SJCRH30 (cell line): ENCODE data around the gene CCL7. TPM values are rescaled to one million over a fixed set of nuclear protein-coding genes. Genes with fewer than 3 reads are reported as not detected.
A peak's percentile ranks its signal among the peaks of the same experiment; 100 is the strongest.
"Not testable (repeated sequence)": the region's sequence is repeated elsewhere in the genome, so short reads cannot be mapped to it uniquely, and the experiment has no call there.

Experiments used
- DNase-seq, 2 experiments: peaks; one replicate each; pipeline ENCODE4 v3.0.0-alpha.2; 2015 to 2020
- H3K27ac ChIP-seq: fragments of 250-450 bp; sonication (Bioruptor Pico); 2 replicates; pipeline ENCODE4 v1.5.1; 2020; ENCODE audit warnings: mild to moderate bottlenecking, moderate library complexity
- H3K27me3 ChIP-seq: fragments of 250-450 bp; sonication (Bioruptor Pico); 2 replicates; pipeline ENCODE4 v1.5.1; 2020; ENCODE audit warnings: mild to moderate bottlenecking, moderate library complexity
- H3K36me3 ChIP-seq: fragments of 250-450 bp; sonication (Bioruptor Pico); 2 replicates; pipeline ENCODE4 v1.5.1; 2020; ENCODE audit warnings: mild to moderate bottlenecking, moderate library complexity
- H3K4me1 ChIP-seq: fragments of 250-450 bp; sonication (Bioruptor Pico); 2 replicates; pipeline ENCODE4 v1.5.1; 2020; ENCODE audit warnings: mild to moderate bottlenecking, moderate library complexity
- H3K4me3 ChIP-seq: fragments of 250-450 bp; sonication (Bioruptor Pico); 2 replicates; pipeline ENCODE4 v1.5.1; 2020; ENCODE audit warnings: mild to moderate bottlenecking, moderate library complexity
- H3K9me3 ChIP-seq: fragments of 250-450 bp; sonication (Bioruptor Pico); replicated peaks from 2 replicates; pipeline ENCODE4 v1.5.1; 2020; ENCODE audit warnings: mild to moderate bottlenecking, moderate library complexity
- total RNA-seq: library from RNA; depleted of rRNA; stranded (reverse); fragments of >200 nt; shearing (Covaris generic); gene quantifications from 2 replicates; pipeline ENCODE4 v1.2.3, GENCODE V29; 2014; rRNA removed

Gene CCL7
- not detected in 2 replicates for total RNA-seq

DNA sequence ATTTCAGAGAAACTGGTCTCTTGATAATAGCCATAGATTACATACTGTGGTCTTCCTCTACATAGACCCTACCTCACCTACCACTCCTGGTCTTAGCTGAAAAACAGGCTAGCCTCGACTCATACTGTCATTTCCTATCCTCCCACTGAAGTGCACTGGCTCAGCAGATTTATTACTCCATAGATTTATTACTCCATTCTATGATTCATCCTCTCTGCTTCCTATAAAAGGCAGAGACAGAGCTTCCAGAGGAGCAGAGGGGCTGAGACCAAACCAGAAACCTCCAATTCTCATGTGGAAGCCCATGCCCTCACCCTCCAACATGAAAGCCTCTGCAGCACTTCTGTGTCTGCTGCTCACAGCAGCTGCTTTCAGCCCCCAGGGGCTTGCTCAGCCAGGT, at the start of gene CCL7:
TSS of gene CCL7 (plus strand) at position 253 of the 400 bp plus-strand sequence. CDS start at position 323, 70 bp downstream.
- DNase-seq = no peak
- no peak within 1 kb of the TSS for H3K4me3 ChIP-seq
- no peak within 1 kb of the TSS for H3K27ac ChIP-seq
- no peaks in the 10 kb centered on the region for H3K36me3 ChIP-seq
- H3K4me1 ChIP-seq = no peaks in the 10 kb centered on the region
- no peaks in the 10 kb centered on the region for H3K9me3 ChIP-seq
- peaks cover 9% of the 10 kb centered on the region for H3K27me3 ChIP-seq

DNA sequence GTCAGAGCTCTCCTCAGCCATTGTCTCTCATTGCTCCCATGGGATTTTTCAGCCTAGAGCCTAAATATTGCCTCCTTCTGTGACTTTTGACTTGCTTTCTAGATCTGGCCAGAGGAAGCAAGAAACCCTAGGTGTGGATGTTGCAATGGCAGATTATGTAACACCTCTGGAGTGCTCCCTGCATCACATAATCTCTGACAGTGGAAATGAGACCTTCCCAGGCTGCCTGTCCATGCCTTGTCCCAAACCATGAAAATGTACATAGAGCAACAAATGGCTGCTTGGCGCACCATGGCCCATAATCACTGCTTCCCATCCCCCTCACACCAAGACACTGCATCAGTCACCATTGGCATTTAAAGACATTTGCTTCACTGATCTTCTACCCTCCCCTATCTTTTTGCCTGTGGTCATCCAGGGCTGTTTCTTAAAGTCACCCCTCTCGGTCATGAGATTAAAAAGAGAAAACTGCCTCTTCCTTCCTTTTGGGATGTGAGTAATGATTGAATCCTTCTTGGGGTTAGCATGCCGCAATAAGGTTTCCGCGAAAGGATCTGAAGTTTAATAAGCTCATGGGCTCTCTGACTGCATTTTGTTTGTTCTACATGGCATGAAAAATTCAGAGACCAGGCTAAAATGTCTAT, 49.1 kb upstream of the CCL7 start:
- Histone ChIP-seq H3K27ac (no peak overlapping the region), H3K4me1 (peaks cover 4% of the 10 kb centered on the region), H3K27me3 (peaks cover 5% of the 10 kb centered on the region; the same call in 1 of the 2 replicates), H3K36me3 (no peaks in the 10 kb centered on the region), H3K4me3 (no peak overlapping the region), H3K9me3 (no peaks in the 10 kb centered on the region)
- no peak for DNase-seq

DNA sequence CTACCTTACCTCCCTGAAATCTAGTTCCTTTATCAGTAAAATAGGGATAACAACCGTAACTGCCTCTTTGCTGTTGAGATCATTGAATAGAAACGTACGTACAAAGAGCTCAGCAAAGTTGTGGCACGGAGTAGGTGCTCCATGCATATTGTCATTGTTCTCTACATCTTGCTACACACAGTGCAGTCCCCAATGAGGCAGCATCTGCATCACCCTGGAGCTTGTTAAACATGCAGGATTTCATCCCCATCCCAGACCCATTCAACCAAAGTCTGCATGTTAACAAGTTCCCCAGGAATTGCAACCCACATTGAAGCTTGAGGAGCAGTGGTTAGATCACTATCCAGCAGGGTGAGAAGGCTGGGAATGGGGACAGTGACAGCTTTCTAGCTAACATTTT, 48.6 kb upstream of the CCL7 start:
- no peaks in the 10 kb centered on the region for H3K36me3 ChIP-seq
- H3K4me3 ChIP-seq = no peak overlapping the region
- H3K4me1 ChIP-seq = peaks cover 8% of the 10 kb centered on the region
- peaks cover 5% of the 10 kb centered on the region; the same call in 1 of the 2 replicates for H3K27me3 ChIP-seq
- H3K27ac ChIP-seq = no peak overlapping the region
- no peaks in the 10 kb centered on the region for H3K9me3 ChIP-seq
- DNase-seq = no peak

DNA sequence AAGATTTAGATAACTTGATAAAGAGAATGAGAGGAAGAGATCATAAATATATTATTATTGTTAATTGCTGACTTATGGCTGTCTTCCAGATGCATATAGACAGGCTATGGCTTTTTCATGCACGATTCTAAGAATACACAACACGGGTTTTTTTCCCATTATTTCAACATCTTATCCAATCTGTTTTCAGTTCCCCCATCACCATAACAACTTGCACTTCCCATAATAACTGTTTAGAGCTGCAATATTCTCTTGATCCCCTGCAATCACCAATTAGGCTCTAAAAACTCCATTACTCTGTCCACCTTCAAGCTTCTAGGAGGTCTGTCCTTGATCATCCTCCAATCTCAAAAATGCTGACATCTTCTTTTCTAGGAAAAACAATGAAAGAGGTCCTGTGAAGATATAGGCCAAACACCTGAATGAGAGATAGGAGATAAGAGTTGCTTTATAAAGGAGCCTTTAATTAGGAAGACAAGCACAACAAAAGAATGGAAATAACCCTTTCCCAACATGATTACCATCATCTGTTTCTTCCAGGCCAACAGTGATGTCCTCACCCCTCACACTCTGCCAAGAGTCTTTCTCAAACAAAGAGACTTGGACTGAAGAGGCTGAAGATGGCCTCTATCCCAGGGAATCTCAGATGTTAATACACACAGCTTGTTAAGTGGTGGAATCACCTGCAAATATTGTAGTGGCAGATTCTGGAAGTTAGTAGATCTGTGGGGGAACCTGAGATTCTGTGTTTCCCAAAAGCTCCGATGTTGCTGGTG, 47.1 kb upstream of the CCL7 start:
- no peaks in the 10 kb centered on the region for H3K36me3 ChIP-seq
- no peak overlapping the region for H3K27ac ChIP-seq
- DNase-seq = no peak
- H3K27me3 ChIP-seq = peaks cover 5% of the 10 kb centered on the region; the same call in 1 of the 2 replicates
- no peaks in the 10 kb centered on the region for H3K9me3 ChIP-seq
- H3K4me3 ChIP-seq = no peak overlapping the region
- H3K4me1 ChIP-seq = peaks cover 14% of the 10 kb centered on the region

DNA sequence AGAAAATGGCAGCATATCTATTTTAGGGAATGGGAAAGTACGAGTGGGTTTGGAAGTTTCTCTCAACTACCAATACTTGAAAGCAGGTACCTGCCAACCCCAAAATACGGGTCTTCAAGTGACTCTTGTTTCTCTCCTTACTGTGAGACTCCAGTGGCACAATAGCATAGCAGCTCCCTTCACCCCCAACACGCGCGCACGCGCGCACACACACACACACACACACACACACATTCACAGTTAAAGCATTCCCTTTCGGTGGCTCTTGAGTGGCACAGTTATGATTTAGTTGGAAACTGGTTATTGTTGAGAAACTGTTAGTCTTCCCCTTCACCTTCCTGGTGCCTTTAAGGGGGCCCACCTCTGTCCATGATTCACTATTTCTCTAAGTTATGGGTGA, 45.0 kb upstream of the CCL7 start:
- no peak overlapping the region for H3K4me3 ChIP-seq
- DNase-seq = no peak
- H3K9me3 ChIP-seq = no peaks in the 10 kb centered on the region; the same call in 1 of the 2 replicates
- peaks cover 5% of the 10 kb centered on the region; the same call in 1 of the 2 replicates for H3K27me3 ChIP-seq
- H3K27ac ChIP-seq = no peak overlapping the region
- no peaks in the 10 kb centered on the region for H3K36me3 ChIP-seq
- peaks cover 14% of the 10 kb centered on the region for H3K4me1 ChIP-seq

DNA sequence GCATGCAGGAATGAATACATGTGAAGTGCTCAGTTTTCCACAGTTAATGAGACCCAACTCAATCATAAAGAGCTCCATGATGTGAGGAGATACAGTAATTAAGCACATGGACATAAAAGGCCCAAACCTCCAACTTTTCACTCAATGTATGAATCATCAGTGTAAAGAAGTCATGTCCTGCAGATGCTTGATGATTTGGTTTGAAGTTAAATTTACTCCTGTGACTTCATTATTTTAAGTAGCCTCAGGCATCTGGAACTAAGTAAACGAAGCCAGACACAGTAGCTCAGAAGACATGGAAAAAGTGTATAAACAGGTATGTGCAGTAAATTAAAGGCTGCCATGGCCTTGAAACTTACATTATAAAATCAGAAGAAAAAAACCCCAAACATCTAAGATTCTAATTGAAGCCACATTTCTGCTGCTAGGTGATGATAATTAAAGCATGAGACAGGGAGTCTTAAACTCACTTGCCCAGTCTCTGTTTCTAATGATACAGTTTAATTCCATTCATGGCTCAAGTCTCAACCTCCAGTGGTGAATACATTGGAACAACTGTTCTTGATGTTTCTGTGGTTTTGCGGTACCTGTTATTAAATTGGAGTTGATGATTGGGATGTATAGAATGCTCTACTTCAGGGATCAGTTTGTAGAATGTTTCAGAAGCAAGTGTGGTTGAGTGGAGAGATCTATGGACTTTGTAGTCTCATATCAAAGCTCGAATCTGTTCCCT, 43.8 kb upstream of the CCL7 start:
- no peaks in the 10 kb centered on the region for H3K36me3 ChIP-seq
- peaks cover 5% of the 10 kb centered on the region; the same call in 1 of the 2 replicates for H3K27me3 ChIP-seq
- H3K9me3 ChIP-seq = no peaks in the 10 kb centered on the region; the same call in none of the 2 replicates
- no peak overlapping the region for H3K4me3 ChIP-seq
- no peak overlapping the region for H3K27ac ChIP-seq
- peaks cover 14% of the 10 kb centered on the region for H3K4me1 ChIP-seq
- peak in 1 of 2 experiments; percentile 71 for DNase-seq

DNA sequence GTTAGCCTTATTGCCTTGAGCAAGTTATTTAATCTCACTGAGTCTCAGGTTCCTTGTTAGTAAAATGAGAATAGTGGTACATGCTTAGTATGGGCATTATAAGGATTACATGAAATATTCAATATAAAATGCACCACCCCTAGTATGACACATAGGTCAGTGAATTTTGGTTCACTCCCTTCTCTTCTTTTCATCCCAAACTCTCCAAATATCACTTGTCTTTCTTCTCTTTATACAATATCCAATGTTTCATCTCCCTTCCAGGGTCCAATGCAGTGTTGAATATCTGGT, 43.3 kb upstream of the CCL7 start:
- Histone ChIP-seq H3K27ac (no peak overlapping the region), H3K4me1 (peaks cover 14% of the 10 kb centered on the region), H3K36me3 (no peaks in the 10 kb centered on the region), H3K9me3 (no peaks in the 10 kb centered on the region; the same call in none of the 2 replicates), H3K4me3 (no peak overlapping the region), H3K27me3 (peaks cover 5% of the 10 kb centered on the region; the same call in 1 of the 2 replicates)
- DNase-seq = no peak

DNA sequence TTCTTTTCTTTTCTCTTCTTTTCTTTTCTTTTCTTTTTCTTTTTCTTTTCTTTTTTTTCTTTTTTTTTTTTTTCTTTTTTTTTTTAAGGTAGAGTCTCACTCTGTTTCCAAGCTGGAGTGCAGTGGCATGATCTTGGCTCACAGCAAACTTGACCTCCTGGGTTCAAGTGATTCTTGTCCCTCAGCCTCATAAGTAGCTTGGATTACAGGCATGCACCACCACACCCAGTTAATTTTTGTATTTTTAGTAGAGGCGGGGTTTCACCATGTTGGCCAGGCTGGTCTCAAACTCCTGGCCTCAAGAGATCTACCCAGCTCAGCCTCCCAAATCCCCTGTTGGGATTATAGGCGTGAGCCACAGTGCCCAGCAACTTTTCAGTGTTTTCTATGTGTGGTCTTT, 42.7 kb upstream of the CCL7 start:
- peaks cover 14% of the 10 kb centered on the region for H3K4me1 ChIP-seq
- not testable (repeated sequence) for H3K4me3 ChIP-seq, H3K9me3 ChIP-seq, H3K27ac ChIP-seq, H3K36me3 ChIP-seq, H3K27me3 ChIP-seq, DNase-seq

DNA sequence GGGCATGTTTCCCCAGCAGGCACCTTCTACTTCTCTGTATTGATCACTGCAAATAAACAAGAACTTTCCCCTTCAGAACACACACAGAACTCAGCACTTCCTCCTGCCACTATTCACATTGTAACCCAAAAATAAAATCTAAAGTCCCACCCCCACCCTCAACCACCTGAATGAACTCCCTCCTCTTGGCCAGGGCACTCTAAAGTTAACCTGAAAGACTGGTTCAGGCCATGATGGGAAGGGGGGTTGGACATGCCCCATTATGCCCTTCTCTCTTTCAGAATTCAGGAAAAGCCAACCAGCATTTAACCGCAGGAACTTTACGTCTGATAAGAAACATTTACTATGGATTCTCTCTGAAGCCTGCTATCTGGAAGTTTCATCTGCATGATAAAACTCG, 42.3 kb upstream of the CCL7 start:
- Histone ChIP-seq H3K9me3 (no peaks in the 10 kb centered on the region; the same call in none of the 2 replicates), H3K36me3 (no peaks in the 10 kb centered on the region), H3K27me3 (peaks cover 5% of the 10 kb centered on the region; the same call in 1 of the 2 replicates), H3K4me3 (no peak overlapping the region), H3K4me1 (peaks cover 14% of the 10 kb centered on the region), H3K27ac (no peak overlapping the region)
- DNase-seq = no peak

DNA sequence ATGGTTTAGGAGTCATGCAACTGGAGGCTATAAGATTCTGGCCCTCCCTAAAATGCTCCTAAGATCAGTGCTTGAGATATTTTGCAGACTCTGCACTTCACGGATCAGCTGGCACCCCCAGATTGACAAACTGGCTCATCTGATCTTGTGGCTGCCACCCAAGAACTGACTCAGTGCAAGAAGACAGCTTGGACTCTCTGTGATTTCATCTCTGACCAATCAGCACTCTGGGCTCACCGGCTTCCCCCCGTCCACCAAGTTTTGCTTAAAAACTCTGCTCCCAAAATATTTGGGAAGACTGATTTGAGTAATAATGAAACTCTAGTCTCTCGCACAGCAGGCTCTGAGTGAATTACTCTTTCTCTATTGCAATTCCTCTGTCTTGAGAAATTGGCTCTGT, 41.2 kb upstream of the CCL7 start:
- no peaks in the 10 kb centered on the region for H3K36me3 ChIP-seq

DNA sequence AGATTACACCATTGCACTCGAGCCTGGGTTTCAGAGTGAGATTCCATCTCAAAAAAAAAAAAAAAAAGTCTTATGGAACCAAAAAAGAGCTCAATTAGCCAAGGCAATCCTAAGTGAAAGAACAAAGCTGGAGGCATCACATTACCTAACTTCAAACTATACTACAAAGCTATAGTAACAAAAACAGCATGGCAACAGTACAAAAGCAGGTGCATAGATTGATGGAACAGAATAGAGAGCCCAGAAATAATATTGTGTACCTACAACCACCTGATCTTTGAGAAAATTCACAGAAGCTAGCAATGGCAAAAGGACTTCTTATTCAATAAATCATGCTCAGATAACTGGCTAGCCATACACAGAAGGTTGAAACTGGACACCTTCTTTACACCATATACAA, 39.7 kb upstream of the CCL7 start:
- no peaks in the 10 kb centered on the region for H3K27me3 ChIP-seq
- DNase-seq = no peak
- H3K36me3 ChIP-seq = no peaks in the 10 kb centered on the region

More for the DNA sequence above, 41.2 kb upstream of the CCL7 start:
- no peak overlapping the region for H3K27ac ChIP-seq
- no peak for DNase-seq
- H3K27me3 ChIP-seq = peaks cover 3% of the 10 kb centered on the region; the same call in 1 of the 2 replicates
- H3K4me3 ChIP-seq = no peak overlapping the region
- no peaks in the 10 kb centered on the region; the same call in none of the 2 replicates for H3K9me3 ChIP-seq
- H3K4me1 ChIP-seq = peaks cover 16% of the 10 kb centered on the region

DNA sequence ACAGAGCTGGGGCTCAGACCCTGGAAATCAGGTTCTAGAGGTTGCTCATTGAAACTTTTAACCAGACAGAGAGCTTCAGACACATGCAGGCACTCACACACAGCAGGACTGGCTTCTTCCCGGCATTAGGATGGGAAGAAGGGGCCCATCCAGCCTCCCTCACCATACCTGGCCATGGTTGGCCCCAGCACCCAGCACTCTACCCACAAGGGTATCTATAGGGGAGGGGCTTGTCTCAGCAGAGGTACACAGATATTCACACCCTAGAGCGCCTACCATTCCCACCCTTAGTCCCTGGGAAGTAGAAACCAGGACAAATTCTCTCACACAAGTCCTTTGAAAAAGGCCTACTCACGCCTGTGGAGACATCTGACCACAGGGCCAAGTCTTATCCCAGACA, 35.4 kb upstream of the CCL7 start:
- Histone ChIP-seq H3K4me3 (no peak overlapping the region), H3K36me3 (no peaks in the 10 kb centered on the region), H3K27me3 (no peaks in the 10 kb centered on the region), H3K27ac (no peak overlapping the region), H3K9me3 (no peaks in the 10 kb centered on the region; the same call in none of the 2 replicates), H3K4me1 (peaks cover 56% of the 10 kb centered on the region)
- DNase-seq = no peak

More for the DNA sequence above, 39.7 kb upstream of the CCL7 start:
- Histone ChIP-seq H3K9me3 (no peaks in the 10 kb centered on the region; the same call in none of the 2 replicates), H3K4me3 (no peak overlapping the region), H3K27ac (no peak overlapping the region), H3K4me1 (peaks cover 32% of the 10 kb centered on the region)

DNA sequence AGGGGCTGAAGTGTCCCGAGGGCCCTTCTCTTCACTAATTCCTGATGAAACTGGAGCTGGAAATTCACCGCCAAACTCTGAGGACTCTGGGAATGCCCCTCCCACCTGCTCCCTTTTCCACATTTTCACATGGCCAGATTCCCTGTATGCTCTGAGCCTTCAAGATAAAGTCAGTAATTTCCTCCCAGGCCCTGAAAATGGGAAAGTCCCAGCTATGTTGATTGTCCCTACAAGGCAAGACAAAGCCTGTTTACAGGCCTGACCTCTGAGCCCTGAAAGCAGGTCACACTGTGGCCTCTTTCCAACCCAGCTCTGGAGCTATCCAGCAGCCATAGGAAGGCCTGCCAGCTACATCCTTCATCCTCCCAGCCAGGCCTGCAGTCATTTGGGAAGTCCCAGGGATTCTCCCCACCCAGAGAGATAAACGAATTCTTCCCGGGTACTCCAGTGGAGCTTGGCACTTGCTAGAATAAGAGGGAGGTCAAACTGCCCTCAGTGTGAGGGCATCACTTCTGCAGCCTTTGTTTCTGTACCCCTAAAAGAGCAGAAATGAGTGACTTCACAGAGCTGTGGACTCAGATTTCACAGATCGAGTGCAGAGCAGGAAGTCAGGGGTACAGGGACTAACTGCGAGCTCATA, 34.5 kb upstream of the CCL7 start:
- Histone ChIP-seq H3K4me1 (peaks cover 64% of the 10 kb centered on the region), H3K36me3 (no peaks in the 10 kb centered on the region)

DNA sequence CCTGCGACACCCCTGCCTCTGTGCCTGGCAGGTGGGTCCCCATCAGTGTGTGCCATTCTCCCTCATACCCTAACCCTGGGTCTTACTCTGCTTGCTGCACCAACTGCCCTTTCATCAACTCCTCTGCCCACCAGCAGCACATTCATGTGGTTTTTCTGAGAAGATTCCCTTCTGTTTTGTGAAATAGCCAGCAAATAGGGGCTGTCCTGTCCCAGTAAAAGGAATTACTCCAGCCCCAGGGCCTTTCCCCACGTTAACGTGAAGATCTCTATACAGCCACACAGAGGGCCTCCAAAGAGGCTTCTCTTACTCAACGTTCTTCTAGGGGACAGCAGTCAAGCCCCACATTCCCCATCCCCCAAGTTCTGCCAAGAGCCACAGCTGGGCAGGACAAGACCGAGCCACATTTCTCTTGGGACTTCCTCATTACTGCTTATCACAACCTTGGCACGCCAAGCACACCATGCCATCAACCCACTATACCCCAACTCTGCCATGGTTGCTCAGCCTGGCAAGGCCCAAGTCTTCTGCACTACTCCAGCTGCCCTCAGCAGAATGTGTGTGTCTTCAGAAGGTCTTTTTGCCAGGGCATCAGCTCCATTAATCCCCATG, 33.6 kb upstream of the CCL7 start:
- Histone ChIP-seq H3K9me3 (no peaks in the 10 kb centered on the region), H3K4me3 (no peak overlapping the region), H3K27ac (no peak overlapping the region), H3K4me1 (peaks cover 73% of the 10 kb centered on the region), H3K27me3 (no peaks in the 10 kb centered on the region), H3K36me3 (no peaks in the 10 kb centered on the region)
- DNase-seq = no peak

More for the DNA sequence above, 34.5 kb upstream of the CCL7 start:
- no peak overlapping the region for H3K4me3 ChIP-seq
- no peaks in the 10 kb centered on the region; the same call in 1 of the 2 replicates for H3K9me3 ChIP-seq
- peak; percentile 19 to 53 for DNase-seq
- H3K27me3 ChIP-seq = no peaks in the 10 kb centered on the region
- H3K27ac ChIP-seq = no peak overlapping the region
